CD1c-positive myeloid dendritic cell (primary cell): ENCODE data around the gene FNIP1.
"Not testable (repeated sequence)": the region's sequence is repeated elsewhere in the genome, so short reads cannot be mapped to it uniquely, and the experiment has no call there.

Source experiments
- DNase-seq: peaks from one replicate; pipeline ENCODE4 v3.0.0-alpha.2; 2016; ENCODE audit errors: extremely low spot score

The FNIP1 gene

DNA sequence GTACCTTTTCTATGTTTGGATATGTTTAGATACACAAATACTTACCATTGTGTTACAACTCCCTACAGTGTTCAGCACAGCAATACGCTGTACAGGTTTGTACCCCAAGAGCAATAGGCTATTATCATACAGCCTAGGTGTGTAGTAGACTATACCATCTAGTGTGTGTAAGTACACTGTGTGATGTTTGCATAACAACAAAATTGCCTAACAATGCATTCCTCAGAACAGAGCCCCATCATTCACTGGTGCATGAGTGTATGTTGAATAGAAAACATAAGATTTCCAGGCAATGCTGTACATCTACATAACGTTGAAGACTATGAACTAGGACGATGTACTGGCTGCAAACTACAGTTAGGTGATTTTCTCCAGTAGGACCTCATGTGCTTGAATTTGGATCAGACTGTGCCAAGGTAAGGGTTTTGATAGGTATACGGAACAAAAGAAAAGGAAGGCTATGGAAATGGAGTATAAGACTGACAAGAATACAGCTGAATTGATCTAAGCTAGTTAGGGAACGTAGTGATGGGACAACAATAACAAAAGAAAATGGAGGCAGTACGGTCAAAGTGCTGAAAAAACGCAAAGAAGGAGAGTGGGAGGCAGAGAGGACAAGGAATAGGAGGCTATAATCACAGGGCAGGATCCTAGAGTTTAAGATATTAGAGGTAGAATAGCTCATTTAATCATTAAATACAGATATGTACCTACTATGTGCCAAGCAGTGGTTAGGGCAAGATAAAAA, 46.9 kb downstream of the FNIP1 start:
- no peak for DNase-seq

DNA sequence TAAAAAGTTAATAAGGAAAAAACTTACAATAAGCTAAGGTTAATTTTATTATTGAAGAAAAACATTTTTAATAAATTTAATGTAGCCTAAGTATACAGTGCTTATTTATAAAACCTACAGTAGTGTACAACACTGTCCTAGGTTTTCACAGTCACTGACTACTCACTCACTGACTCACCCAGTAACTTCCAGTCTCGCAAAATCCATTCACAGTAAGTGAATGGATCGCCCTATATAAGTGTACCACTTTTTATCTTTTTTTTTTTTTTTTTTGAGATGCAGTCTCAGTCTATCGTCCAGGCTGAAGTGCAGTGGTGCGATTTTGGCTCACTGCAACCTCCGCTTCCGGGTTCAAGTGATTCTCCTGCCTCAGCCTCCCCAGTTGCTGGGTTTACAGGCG, 47.7 kb downstream of the FNIP1 start:
- no peak for DNase-seq

DNA sequence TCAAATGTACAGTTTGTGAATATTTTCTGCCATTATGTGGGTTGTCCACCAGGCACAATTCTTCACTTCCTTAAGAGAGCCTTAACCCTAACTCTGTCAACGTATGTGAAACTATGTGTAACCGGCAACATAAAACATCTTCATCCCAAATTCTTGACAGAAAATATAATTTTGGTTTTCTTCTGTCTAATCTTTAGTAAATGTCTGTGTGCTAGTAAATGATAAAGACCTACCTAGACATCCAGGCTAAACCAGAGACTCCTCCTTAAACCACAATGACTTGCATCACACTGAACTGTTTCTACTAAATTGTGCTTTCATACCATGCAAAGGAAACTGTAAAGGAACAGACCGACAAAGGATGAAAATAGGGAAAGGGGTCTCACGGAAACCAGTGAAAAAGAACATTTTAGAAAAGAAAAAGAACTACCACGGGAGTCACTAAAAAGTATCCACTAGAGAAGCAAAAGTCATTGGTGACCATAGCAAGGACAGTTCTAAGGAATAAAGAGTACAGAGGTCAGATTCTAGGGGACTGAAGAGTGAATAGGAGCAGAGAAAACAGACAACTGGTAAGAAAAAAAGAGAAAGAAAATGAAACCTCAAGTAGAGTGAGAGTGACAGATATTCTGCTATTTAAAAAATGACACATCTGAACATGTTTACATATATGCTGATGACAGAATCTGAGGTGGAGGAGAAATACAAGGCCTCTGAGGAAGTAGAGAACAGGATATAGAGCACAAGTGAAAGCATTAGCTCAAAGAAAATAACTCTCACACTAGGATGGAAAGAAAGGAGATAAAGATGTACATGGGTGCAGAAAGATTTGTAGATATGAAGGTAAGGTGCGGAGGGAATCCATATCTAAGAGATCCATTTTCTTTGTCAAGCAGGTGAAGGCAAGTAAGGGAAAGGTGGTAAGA, 49.4 kb downstream of the FNIP1 start:
- peak; percentile 15 for DNase-seq

DNA sequence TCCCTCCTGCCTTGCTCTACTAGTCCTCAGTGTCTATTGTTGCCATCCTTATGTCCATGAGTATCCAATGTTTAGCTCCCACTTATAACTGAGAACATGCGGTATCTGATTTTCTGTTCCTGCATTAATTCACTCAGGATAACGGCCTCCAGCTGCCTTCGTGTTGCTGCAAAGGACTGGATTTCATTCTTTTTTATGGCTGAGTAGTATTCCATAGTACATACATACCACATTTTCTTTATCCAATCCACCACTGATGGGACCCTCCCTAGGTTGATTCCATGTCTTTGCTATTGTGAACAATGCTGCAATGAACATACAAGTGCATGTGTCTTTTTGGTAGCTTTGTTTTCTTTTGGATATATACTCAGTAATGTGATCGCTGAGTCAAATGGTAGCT, 50.4 kb downstream of the FNIP1 start:
- no peak for DNase-seq

DNA sequence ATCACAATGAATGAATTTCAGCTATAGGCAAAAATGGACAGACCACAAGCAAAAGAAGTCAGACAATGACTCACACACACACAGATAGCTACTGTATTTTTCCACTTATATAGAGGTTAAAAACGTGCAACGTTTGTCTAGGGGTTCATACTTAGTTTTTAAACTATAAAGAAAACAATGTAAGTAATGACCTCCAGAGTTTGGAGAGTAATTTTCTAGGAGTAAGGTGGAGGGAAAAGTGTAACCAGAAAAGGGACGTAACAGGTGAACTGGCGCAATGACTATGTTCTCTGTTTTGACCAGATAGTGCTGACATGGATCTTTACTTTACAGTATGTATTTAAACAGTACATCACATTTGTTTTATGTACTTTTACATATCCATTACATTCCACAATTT, 51.1 kb downstream of the FNIP1 start:
- no peak for DNase-seq

DNA sequence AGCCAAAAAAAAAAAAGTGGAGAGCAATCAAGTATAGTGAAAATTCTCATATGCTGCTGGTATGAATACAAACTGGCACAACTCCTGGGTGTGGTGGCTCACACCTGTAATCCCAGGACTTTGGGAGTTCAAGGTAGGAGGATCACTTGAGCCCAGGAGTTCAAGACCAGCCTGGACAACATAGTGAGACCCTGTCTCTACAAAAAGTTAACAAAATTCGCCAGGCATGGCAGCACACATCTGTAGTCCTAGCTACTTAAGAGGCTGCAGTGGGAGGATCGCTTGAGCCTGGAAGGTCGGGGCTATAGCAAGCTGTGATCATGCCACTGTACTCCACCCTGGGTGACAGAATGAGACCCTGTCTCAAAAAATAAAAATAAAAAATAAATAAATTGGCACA, 51.7 kb downstream of the FNIP1 start:
- DNase-seq: no peak

DNA sequence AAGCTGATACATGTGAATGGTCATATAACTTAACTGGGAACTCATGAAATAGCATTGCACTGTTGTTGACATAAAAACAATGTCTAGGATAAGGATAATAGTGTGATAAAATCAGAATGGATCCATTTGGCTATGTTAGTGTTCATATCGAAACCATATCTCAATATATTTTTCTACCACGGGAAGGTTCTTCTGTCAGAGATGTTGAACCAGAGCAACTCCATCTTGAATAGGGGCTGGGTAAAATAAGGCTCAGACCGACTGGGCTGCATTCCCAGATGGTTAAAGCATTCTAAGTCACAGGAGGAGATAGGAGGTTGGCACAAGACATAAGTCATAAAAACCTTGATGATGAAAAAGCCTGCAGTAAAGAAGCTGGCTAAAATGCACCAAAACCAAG, 56.3 kb downstream of the FNIP1 start:
- DNase-seq: no peak

DNA sequence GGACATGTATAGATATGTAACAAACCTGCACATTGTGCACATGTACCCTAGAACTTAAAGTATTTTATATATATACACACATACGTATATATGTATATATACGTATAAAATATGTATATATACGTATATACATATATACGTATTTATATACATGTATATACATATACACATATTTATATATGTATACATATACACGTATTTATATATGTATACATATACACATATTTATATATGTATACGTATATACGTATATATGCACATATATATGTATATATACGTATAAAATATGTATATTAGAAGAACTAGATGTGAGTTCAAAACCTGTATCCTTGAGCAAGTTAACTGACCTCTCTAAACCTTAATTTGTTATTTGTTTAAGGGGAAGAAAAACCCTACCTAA, 61.4 kb downstream of the FNIP1 start:
- no peak for DNase-seq

DNA sequence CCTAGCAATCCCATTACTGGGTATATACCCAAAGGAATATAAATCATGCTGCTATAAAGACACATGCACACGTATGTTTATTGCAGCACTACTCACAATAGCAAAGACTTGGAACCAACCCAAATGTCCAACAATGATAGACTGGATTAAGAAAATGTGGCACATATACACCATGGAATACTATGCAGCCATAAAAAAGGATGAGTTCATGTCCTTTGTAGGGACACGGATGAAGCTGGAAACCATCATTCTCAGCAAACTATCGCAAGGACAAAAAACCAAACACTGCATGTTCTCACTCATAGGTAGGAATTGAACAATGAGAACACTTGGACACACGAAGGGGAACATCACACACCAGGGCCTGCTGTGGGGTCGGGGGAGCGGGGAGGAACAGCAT, 61.9 kb downstream of the FNIP1 start:
- DNase-seq: not testable (repeated sequence)

DNA sequence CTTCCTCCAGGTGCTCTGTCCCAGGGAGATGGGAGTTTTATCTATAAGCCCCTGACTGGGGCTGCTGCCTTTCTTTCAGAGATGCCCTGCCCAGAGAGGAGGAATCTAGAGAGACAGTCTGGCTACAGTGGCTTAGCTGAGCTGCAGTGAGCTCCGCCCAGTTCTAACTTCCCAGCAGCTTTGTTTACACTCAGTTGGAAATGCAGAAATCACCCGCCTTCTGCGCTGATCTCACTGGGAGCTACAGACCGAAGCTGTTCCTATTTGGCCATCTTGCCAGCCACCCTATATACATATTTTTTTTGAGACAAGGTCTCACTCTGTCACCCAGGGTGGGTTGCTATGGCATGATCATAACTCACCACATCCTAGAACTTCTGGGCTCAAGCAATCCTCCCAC, 67.5 kb downstream of the FNIP1 start:
- not testable (repeated sequence) for DNase-seq

DNA sequence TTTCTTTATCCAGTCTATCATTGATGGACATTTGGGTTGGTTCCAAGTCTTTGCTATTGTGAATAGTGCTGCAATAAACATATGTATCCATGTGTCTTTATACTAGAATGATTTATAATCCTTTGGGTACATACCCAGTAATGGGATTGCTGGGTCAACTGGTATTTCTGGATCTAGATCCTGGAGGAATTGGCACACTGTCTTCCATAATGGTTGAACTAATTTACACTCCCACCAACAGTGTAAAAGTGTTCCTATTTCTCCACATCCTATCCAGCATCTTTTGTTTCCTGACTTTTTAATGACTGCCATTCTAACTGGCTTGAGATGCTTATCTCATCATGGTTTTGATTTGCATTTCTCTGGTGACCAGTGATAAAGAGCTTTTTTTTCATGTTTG, 72.7 kb downstream of the FNIP1 start:
- DNase-seq: not testable (repeated sequence)

DNA sequence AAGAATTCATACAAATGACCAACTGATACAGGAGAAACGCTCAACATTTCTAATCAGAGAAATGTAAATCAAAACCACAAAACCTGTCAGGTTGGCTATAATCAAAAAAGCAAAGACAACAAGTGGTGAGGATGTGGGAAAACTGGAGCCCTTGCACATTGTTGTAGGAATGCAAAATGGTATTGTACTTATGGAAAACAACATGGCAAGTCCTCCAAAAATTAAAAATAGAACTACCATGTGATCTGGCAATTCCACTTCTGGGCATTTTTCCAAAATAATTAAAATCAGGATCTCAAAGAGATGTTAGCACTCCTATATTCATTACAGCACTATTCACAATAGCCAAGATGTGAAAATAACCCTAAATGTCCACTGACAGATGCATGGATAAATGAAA, 76.1 kb downstream of the FNIP1 start:
- no peak for DNase-seq

DNA sequence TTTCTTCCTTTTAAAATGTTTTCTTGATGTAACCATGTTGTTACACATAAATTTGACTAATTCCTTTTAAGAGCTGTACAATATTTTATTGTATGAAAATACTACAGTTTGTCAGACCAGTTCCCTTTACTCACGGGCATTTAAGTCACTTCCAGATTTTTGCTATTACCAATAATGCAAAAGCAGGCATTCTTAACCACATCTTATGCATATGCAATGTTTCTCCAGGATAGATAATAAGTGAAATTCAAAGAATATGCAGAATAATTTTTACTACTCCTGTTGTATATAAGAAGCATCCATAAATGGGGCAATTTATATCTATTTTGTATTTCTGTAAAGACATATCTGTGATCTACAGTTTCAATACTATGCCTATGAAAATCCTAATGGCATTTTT, 77.3 kb downstream of the FNIP1 start:
- DNase-seq: no peak

DNA sequence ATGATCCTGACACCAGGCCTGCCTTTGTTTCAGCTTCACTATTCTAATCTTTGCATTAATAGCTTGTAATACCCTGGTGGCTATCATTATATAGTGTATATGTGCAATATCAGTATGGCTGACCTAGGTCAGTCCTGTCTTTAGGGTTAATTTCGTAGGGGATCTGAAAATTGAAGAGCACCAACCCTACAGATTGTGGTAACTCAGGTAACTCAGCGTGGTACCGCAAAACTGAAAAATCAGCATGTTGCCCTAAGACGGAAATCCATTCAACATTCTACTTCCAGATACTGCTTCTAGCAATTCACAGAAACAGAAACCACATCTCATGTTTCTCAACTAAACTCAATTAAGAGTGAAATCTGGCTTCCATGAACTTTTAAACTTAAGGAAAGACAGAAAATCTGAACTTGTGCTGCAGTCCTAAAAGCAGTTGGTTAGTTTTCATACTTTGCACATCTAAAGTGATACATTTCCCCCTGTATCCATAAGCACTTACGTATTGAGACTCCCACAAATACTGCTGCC, 78.3 kb downstream of the FNIP1 start:
- DNase-seq: no peak

DNA sequence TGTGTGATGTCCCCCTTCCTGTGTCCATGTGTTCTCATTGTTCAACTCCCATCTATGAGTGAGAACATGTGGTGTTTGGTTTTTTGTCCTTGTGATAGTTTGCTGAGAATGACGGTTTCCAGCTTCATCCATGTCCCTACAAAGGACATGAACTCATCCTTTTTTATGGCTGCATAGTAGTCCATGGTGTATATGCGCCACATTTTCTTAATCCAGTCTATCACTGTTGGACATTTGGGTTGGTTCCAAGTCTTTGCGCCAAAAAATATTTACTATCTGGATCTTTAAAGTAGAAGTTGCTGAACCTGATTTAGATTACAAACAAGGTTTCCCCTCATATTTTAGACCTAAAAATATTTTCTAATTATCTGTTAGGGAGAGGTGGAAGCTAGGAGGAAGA, 79.7 kb downstream of the FNIP1 start:
- DNase-seq: not testable (repeated sequence)

DNA sequence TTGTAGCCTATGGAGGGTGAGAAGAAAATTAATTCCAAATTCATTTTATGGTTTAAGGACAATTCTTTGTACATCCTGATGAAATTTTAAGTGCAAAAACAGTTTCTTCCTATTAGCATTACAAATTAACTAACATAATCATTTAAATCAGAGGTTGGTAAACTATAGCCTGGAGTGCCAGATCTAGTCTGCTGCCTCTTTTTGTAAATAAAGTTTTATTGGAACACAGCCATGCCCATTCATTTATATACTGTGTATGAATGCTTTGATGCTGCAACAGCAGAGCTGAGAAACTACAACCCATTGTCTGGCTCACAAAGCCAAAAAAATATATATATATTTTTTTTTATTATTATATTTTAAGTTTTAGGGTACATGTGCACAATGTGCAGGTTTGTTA, 80.2 kb downstream of the FNIP1 start:
- no peak for DNase-seq

DNA sequence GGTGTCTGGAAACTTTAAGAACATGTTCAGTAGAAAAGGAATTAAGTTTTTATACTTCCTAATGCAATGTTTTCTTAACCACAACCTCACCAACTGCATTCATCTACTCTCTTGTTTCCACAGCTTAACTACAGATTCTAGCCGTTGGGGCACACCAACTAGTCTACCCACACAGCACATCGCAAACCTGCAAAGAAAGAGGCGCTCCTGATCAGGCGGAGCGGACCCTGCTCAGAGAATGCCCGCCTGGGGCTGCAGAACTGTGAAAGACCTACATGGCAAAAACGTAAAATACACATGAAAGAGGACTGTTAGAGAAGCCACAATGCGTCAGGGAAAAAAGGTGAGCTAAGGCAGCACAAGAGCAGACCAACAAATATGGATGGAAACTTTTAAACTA, 86.4 kb downstream of the FNIP1 start:
- no peak for DNase-seq

DNA sequence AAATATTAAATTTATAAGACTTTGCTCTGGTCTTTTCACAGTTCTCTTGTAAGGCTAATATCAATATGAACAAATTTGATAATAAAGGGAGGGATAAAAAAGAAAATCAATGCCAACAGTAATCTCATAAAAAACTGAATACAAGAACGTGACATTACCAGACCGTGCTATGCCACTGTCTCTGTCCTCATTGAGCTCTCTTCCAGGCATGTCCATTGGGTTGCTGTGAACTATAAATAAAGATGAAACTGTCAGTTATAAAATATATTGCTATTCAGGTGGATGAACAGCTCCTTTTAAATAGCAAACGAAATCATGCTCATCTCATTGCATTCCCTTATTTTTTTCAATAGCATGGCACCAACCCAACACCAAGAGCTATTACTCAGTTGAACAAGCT, 87.8 kb downstream of the FNIP1 start:
- no peak for DNase-seq

DNA sequence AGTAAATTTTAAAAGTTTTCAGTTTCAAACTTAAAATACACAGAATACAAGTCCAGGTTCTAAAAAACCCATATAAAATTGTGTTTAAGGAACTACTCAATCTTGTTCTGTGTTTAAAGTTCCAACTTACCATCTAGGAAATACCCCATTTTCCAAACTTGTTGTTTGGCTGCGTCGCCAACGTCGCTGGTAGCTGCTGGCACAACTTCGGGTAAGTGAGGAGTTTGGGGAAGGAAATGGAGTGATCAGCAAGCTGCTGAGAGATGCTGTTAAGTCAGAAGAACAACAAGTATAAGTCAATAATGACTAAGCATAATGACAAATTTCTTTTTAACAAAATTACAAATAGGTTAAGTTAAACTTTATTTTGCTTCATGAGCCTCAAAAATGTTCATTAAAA, 90.5 kb downstream of the FNIP1 start:
- no peak for DNase-seq

DNA sequence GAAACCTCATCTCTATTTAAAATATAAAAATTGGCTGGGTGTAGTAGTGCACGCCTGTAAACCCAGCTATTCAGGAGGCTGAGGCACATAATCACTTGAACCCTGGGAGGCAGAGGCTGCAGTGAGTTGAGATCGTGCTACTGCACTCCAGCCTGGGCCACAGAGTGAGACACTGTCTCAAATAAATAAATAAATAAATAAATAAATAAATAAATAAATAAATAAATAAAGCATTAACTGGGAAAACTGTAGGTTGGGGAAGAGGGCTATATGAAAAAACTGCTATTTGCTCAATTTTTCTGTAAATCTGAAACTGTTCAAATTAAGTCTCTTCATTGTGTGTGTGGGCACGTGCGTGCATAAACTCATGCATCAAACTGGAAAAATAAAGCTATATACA, 101.9 kb downstream of the FNIP1 start:
- no peak for DNase-seq

DNA sequence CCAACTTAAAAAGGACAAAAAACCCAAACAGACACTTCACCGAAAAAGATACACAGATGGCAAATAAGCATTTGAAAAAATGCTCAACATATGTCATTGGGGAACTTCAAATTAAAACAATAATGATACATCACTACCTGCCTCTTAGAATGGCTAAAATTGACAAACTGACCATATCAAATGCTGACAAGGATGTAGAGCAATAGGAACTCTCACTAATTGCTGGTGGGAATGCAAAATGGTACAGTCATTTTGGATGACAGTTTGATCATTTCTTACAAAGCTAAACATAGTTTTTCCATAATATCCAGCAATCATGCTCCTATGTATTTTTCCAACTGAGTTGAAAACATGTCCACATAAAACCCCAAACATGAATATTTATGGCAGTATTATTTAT, 102.9 kb downstream of the FNIP1 start:
- DNase-seq: no peak

DNA sequence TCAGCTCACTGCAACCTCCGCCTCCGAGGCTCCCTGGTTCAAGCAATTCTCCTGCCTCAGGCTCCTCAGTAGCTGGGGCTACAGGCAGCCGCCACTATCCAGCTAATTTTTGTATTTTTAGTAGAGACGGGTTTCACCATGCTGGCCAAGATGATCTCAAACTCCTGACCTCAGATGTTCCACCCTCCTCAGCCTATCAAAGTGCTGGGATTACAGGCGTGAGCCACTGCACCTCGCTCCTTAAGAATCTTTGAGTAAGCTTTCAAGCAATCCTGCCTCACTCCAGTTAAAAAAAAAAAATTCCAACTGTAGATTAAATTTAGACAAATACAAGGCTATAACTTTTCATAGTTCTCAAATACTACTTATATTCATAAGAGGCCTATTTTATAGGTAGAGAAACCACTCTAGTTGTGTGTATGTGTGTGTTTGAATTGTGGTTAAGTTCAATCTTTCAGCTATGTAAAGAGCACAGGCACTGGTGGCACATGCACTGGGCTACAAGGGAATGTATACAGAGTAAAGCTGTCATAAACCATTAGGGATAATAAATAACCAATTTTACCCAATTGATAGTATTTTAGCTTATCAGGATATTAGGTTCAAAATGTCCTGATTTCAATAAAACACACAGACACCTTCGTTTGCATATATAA, 111.2 kb downstream of the FNIP1 start:
- no peak for DNase-seq
